K562 (cell line): Measurements from ENCODE around the gene RASIP1. TPM values are rescaled to one million over a fixed set of nuclear protein-coding genes. Genes with fewer than 3 reads are reported as not detected.
A peak's percentile ranks its signal among the peaks of the same experiment; 100 is the strongest.

ENCODE experiments used
- CCNT2 ChIP-seq: IDR thresholded peaks from 2 replicates; pipeline ENCODE4 v1.6.1; 2011; ENCODE audit warnings: borderline replicate concordance, low read depth, mild to moderate bottlenecking, moderate library complexity, mixed read lengths, low read length; ENCODE audit not compliant: insufficient read length; ENCODE audit errors: extremely low read depth
- CHD2 ChIP-seq: IDR thresholded peaks from 2 replicates; pipeline ENCODE4 v1.6.1; 2011; ENCODE audit warnings: low read depth, low read length
- CREB1 ChIP-seq, 2 experiments: sonication (generic) in 1 of 2; formaldehyde crosslinking in 1 of 2; IDR thresholded peaks; 2 replicates each; pipeline versions ENCODE4 v1.6.1 to v1.8.0; 2012 to 2022; ENCODE audit warnings: inconsistent platforms in 1 of 2, mild to moderate bottlenecking in 1 of 2, missing genetic modification reagents in 1 of 2, moderate library complexity in 1 of 2
- ILF3 ChIP-seq: fragments of 450-650 bp; IDR thresholded peaks from 2 replicates; pipeline ENCODE4 v1.6.1; 2018; ENCODE audit warnings: antibody characterized with exemption, mild to moderate bottlenecking, moderate library complexity, borderline replicate concordance
- KAT2B ChIP-seq: IDR thresholded peaks from one replicate; pipeline ENCODE4 v1.6.1; 2012; ENCODE audit warnings: low read depth, mild to moderate bottlenecking, control low read depth, inconsistent platforms, low read length, moderate library complexity
- NBN ChIP-seq: fragments of 450-650 bp; IDR thresholded peaks from 2 replicates; pipeline ENCODE4 v1.6.1; 2016; ENCODE audit warnings: low read depth, mild to moderate bottlenecking
- NR1H2 ChIP-seq: sonication (generic); formaldehyde crosslinking; IDR thresholded peaks from 2 replicates; pipeline ENCODE4 v1.4.0; 2020; ENCODE audit warnings: mild to moderate bottlenecking, missing genetic modification reagents
- POLR2AphosphoS5 ChIP-seq: IDR thresholded peaks from 2 replicates; pipeline ENCODE4 v1.6.1; 2011; ENCODE audit warnings: mild to moderate bottlenecking, low read depth, low read length, moderate library complexity; ENCODE audit not compliant: control insufficient read depth, insufficient read depth
- PURB ChIP-seq: sonication (generic); formaldehyde crosslinking; IDR thresholded peaks from 2 replicates; pipeline ENCODE4 v1.9.0; 2021; ENCODE audit warnings: low read depth, mild to moderate bottlenecking, missing genetic modification reagents
- RAD51 ChIP-seq: fragments of 450-650 bp; IDR thresholded peaks from 2 replicates; pipeline ENCODE4 v1.7.1; 2016; ENCODE audit warnings: low read depth, mild to moderate bottlenecking, borderline replicate concordance
- RBM39 ChIP-seq: fragments of 200-400 bp; formaldehyde crosslinking; optimal IDR thresholded peaks from 2 replicates; pipeline ENCODE3; 2018; ENCODE audit warnings: low read depth, low read length
- RCOR1 ChIP-seq, 2 experiments: IDR thresholded peaks; 2 replicates each; pipeline ENCODE4 v1.6.1; 2012; ENCODE audit warnings: low read depth in 2 of 2, low read length in 2 of 2, borderline replicate concordance in 1 of 2, improper control_type of control experiment in 1 of 2
- SMARCA5 ChIP-seq: fragments of 450-650 bp; IDR thresholded peaks from 2 replicates; pipeline ENCODE4 v1.6.1; 2016
- SRF ChIP-seq, 2 experiments: fragments of 250-450, 450-650 bp in 1 of 2; sonication (Bioruptor Pico) in 1 of 2; sonication (generic) in 1 of 2; formaldehyde crosslinking; IDR thresholded peaks; 2 replicates each; pipeline versions ENCODE4 v1.5.0 to v1.5.1; 2020 to 2022; ENCODE audit warnings: mild to moderate bottlenecking in 1 of 2, missing genetic modification reagents in 1 of 2
- TAF9B ChIP-seq: fragments of 450-650 bp; IDR thresholded peaks from 2 replicates; pipeline ENCODE4 v1.6.1; 2018; ENCODE audit warnings: mild to moderate bottlenecking; ENCODE audit not compliant: partially characterized antibody
- ZNF324 ChIP-seq: fragments of 250-450 bp; sonication (Bioruptor Pico); IDR thresholded peaks from 2 replicates; pipeline ENCODE4 v1.4.0; 2020; ENCODE audit warnings: mild to moderate bottlenecking
- ZNF408 ChIP-seq: fragments of 250-450 bp; sonication (Bioruptor Pico); IDR thresholded peaks from 2 replicates; pipeline ENCODE4 v1.4.0; 2020; ENCODE audit warnings: low read depth, mild to moderate bottlenecking, moderate library complexity
- ZNF717 ChIP-seq: fragments of 250-450 bp; sonication (Bioruptor Pico); IDR thresholded peaks from 2 replicates; pipeline ENCODE4 v1.5.0; 2021
- polyA plus RNA-seq, 8 experiments: library from polyadenylated mRNA; depleted of rRNA in 4 of 8; stranded (reverse) in 5 of 8; unstranded in 3 of 8; fragments of >200 nt; fragmentation: Nextera tagmentation in 2 of 8; fragmentation: Illumina TruSeq in 1 of 8; extraction: Ambion mirVana in 2 of 8; extraction: Trizol in 1 of 8; gene quantifications; 2 replicates each; pipeline versions ENCODE4 v1.2.1 to v1.2.3, GENCODE V29; 2011 to 2014; ENCODE audit warnings: inconsistent platforms in 1 of 8, missing spikeins in 1 of 8
- total RNA-seq, 7 experiments: library from RNA; depleted of rRNA in 6 of 7; stranded (reverse); fragments of >200 nt in 6 of 7; fragmentation: Illumina TruSeq in 2 of 7; extraction: Trizol in 2 of 7; gene quantifications; 2 replicates each; pipeline versions ENCODE4 v1.2.1 to v1.2.3, GENCODE V29; 2011 to 2021; ENCODE audit warnings: low replicate concordance in 1 of 7
- TF ChIP-seq, protein P1 (sequence below): IDR thresholded peaks from 2 replicates; pipeline ENCODE4 v1.6.1; 2011; ENCODE audit warnings: borderline replicate concordance, low read depth, mild to moderate bottlenecking, moderate library complexity, low read length; ENCODE audit not compliant: insufficient read depth, poor library complexity, severe bottlenecking
- TF ChIP-seq, protein P2 (sequence below): fragments of 250-450 bp; sonication (Bioruptor Pico); IDR thresholded peaks from 2 replicates; pipeline ENCODE4 v1.8.0; 2021; ENCODE audit warnings: borderline replicate concordance, mild to moderate bottlenecking, moderate library complexity; ENCODE audit not compliant: poor library complexity, severe bottlenecking
- TF ChIP-seq, protein P3 (sequence below): sonication (generic); formaldehyde crosslinking; IDR thresholded peaks from 2 replicates; pipeline ENCODE4 v1.9.0; 2022; ENCODE audit warnings: mild to moderate bottlenecking, missing genetic modification reagents

Gene RASIP1
- total and polyA plus RNA-seq, 9 of the 15 experiments (the other 6 are each of a cell fraction or from before 2014, with no cell fraction given), result 0.20 to 4.7 (median 1.5) TPM

DNA sequence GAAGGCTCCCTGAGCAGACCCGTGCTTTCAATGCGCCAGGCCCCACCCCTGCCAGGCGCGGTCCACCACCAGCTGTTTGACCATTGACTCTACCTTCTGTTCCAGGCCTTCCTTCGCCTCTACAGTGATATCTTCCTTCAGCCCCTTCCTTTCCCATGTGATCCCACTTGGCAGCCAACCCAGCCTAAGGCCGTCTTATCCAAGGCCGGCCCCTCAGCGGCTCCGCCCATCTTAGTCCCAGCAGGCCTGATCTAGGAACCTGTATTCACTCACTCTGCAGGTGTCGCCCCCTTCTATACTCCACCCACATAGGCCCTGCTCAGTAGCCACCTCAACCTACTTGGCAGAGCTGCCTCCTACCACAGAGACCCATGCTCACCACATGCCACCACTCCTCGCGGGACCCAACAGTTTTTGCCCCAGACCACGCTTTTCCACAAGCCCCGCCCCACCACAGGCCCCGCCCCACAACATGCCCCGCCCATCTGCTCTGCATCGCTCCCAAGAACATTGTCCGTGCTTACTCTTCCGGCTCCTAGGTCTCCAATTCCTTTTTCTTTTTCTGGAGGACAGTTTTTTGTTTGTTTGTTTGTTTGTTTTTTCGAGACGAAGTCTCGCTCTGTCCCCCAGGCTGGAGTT lies 2.9 kb downstream of the RASIP1 start (continued):
- TF ChIP-seq, protein P1, sequence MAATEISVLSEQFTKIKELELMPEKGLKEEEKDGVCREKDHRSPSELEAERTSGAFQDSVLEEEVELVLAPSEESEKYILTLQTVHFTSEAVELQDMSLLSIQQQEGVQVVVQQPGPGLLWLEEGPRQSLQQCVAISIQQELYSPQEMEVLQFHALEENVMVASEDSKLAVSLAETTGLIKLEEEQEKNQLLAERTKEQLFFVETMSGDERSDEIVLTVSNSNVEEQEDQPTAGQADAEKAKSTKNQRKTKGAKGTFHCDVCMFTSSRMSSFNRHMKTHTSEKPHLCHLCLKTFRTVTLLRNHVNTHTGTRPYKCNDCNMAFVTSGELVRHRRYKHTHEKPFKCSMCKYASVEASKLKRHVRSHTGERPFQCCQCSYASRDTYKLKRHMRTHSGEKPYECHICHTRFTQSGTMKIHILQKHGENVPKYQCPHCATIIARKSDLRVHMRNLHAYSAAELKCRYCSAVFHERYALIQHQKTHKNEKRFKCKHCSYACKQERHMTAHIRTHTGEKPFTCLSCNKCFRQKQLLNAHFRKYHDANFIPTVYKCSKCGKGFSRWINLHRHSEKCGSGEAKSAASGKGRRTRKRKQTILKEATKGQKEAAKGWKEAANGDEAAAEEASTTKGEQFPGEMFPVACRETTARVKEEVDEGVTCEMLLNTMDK, result no peak
- TF ChIP-seq, protein P2, sequence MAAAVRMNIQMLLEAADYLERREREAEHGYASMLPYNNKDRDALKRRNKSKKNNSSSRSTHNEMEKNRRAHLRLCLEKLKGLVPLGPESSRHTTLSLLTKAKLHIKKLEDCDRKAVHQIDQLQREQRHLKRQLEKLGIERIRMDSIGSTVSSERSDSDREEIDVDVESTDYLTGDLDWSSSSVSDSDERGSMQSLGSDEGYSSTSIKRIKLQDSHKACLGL (CRISPR knock-in tag), result no peak
- peak; percentile 48 for TF ChIP-seq RAD51
- 0 out of 2 replicates have a peak, but pooled peaks have one; percentile 9 for TF ChIP-seq CREB1 (IDR thresholded peaks at IDR 0.05)
- TF ChIP-seq CREB1 (CRISPR knock-in tag; IDR thresholded peaks at IDR 0.05), result no peak; the same call in 1 of the 2 replicates
- TF ChIP-seq NR1H2 (CRISPR knock-in tag), result no peak
- TF ChIP-seq, protein P3, sequence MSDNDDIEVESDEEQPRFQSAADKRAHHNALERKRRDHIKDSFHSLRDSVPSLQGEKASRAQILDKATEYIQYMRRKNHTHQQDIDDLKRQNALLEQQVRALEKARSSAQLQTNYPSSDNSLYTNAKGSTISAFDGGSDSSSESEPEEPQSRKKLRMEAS, result peak; percentile 74
- no peak for TF ChIP-seq ILF3
- TF ChIP-seq RBM39, result no peak
- TF ChIP-seq ZNF717 (CRISPR knock-in tag), result no peak
- TF ChIP-seq KAT2B, result no peak
- TF ChIP-seq CHD2, result peak; percentile 48; the same call in 1 of the 2 replicates
- no peak for TF ChIP-seq POLR2AphosphoS5
- TF ChIP-seq CCNT2, result no peak
- no peak for TF ChIP-seq RCOR1 (IDR thresholded peaks at IDR 0.05; ENCODE audit: borderline replicate concordance in 1 of 2, low read depth in 2 of 2, low read length in 2 of 2)
- TF ChIP-seq TAF9B, result no peak
- TF ChIP-seq PURB (CRISPR knock-in tag), result no peak
- no peak for TF ChIP-seq SRF (CRISPR knock-in tag; IDR thresholded peaks at IDR 0.05)
- TF ChIP-seq SMARCA5, result 0 out of 2 replicates have a peak, but pooled peaks have one; percentile 35
- no peak for TF ChIP-seq ZNF324 (CRISPR knock-in tag)
- 0 out of 2 replicates have a peak, but pooled peaks have one; percentile 20 for TF ChIP-seq NBN
- no peak for TF ChIP-seq ZNF408 (CRISPR knock-in tag)
